Sciatic nerve (tissue), 2 donors: ENCODE data around the gene VWC2. TPM values are rescaled to one million over a fixed set of nuclear protein-coding genes. Genes with fewer than 3 reads are reported as not detected.
A peak's percentile ranks its signal among the peaks of the same experiment; 100 is the strongest.
"Not testable (repeated sequence)": the region's sequence is repeated elsewhere in the genome, so short reads cannot be mapped to it uniquely, and the experiment has no call there.

Experiments used
- ATAC-seq: fragments of 200-7000 bp; cut with Tn5 transposase; one replicate; pipeline ENCODE4 v1.9.1; 2020; ENCODE audit warnings: mild to moderate bottlenecking, moderate library complexity
- DNase-seq: peaks from one replicate; pipeline ENCODE4 v3.0.0-alpha.2; 2020; ENCODE audit warnings: low spot score
- intact Hi-C: fragments of 100-400 bp; cut with DNase I; formaldehyde crosslinking; loops from one replicate; pipeline ENCODE4 v1.14.2; 2022
- total RNA-seq: library from RNA; stranded (reverse); fragmentation: NEBNext Ultra II Directional; extraction: Animal tissue kit (Norgen Biotek cat#: 25700); gene quantifications from one replicate; pipeline ENCODE4 v1.2.1, GENCODE V29; 2021
- donor health status: DM: no; HTN: no; CAD: no.
- donor health status: DM: no; HTN: no; CAD: no.

Gene VWC2
- total RNA-seq, 1 donor from 2014 or later, result 0.09 TPM

DNA sequence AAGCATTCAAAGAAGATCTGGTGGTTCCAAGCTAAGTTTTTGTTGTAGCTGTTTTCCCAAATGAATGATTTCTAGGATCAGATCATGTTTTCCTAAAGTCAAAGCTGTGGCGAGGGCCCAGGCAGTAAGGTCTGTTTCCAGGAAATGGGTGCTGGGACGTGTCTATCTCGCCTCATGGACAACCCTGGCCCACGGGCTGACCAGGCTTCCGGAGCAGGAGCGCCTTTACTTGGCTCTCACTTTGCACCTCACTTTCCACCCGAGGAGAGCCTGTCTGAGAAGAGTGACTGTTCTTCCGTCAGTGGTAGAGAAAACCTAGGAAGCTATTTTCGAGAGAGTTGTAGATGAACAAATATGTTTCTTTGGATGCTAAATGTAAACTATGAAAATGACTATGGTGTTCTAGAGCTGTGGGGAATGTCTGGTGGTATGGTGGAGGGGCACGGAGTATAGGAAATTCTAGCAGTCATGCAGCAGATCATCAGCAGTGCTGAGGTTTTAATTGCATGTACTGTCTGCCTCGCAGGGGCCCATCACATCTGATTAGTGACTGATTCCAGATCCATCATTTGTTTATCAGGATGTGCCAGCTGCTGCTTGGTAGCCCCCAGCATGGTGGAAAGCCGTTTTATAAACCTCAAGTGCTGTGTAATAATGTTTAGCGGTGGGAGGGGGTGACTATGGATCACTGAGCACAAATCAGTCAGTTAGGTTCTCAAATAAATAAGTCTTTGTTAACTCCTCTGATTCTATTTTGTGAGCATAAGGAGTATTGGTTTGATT is 66.6 kb downstream of the VWC2 start:
- intact Hi-C loops, result no loop called here
- no peak for ATAC-seq
- DNase-seq, result no peak

DNA sequence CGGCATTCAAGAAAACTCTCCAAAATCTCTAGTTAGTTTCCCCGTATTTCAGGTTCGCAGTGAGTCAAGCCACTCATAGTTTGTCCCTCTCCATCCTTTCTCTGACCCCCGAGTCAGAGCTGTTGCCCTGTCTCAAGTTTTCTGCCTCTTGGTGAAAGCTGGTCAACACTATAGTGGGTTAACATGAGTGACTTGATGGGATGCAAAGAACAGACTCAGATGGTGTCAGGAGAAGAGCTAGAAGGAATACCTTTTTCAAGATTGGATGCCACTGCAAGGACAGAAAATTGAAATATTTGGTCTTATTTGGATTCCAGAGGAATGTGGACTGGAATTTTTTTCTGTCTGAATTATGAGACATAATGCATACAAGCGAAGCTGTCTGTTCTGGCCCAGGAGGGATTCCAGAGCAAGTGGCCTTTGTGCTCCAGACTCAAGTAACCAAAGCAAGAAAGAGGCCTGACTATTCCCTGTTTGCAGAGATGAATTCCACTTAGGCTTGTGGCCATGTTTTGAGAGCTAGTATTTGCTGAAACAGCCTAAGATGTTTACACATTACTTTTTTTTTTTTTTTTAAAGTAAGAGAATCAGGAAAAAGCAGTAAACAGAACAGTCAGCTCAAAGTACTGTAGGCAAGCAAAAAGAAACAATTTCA is 67.4 kb downstream of the VWC2 start:
- DNase-seq (no peak), ATAC-seq (no peak)
- intact Hi-C loops, result no loop called here

DNA sequence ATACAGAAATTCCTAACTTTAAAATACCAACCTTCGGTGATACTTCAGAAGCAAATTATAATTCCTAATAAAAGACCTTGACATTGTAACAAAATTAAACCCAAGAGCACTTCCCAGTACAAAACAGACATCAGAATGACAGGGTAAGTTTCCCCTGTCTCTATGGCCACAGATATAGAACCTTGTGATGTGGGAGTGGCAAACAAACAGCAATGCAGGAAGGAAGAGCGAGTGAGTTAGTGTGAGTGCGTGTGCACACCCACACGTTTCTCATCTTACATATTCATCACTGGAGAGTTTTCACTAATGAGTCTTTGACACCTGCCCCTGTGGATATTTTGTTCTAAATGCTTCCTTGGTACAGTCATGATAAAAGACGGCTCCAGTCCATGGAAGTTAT is 72.2 kb downstream of the VWC2 start:
- DNase-seq (no peak), ATAC-seq (no peak)
- intact Hi-C loops, result no loop called here

DNA sequence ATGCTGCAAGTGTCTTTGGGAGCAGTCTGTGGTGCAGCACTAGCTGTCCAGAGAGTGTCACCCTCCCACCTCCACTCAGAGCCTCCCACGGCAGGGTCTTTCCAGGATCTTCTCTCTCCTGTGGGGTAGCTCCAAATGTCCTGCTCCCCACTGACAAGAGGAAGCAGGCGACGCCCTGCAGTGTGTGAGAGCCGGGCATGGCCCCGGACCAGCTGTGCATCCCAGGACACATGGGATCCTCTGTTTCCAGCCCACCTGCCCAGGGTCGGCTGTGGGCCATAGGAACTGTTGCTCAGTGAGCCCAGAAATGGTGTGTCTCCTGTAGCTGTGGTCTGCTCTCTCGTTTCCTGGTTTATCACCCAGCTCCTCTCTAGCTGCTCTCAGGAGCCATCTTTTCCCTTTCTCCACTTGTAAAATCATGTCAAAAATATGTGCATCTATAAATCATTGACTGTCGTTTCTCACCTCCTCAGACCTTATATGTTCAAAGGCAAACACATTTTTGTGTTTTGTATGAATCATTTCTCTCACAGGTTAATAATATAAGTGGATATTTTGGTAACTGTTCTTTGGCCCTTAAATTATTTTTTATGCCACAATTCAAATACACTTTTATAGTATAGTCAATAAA is 74.9 kb downstream of the VWC2 start:
- DNase-seq, result no peak
- intact Hi-C loops, result no loop called here
- no peak for ATAC-seq

DNA sequence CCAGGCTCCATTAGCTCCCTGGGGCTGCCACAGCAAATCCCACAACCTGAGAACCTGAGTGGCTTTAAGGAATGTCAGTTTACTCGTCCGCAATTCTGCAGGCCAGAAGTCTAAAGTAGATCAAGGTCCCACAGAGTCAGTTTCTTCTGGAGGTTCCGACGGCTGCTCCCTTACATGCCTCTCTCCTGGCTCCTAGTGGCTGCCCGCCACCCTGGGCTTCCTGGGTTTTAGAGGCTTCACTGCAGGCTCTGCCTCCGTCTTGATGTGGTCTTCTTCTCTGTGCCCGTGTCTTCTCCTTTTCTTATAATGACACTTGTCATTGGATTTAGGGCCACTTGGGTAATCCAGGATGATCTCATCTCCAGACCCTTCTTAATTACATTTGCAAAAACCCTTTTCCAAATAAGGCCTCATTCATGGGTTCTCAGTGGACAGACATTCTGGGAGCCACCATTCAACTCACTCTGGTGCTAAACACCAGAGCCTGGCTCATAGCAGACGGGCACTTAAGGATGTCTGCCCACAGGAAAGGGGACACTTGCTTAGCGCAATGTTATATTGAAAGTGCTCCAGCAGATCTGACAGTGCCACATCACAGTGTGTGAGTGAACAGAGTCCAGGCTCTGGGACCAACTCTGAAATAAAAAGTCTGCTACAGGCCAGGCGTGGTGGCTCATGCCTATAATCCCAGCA is 77.6 kb downstream of the VWC2 start:
- intact Hi-C loops, result no loop called here
- DNase-seq, result no peak
- no peak for ATAC-seq

DNA sequence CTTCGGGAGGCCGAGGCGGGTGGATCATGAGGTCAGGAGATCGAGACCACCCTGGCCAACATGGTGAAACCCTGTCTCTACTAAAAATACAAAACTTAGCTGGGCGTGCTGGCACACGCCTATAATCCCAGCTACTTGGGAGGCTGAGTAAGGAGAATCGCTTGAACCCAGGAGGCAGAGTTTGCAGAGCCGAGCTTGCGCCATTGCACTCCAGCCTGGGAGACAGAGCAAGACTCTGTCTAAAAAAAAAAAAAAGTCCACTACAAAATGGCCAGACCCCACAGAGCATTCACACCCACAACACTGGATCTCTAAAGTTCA is 78.1 kb downstream of the VWC2 start:
- ATAC-seq, DNase-seq, intact Hi-C loops: not testable (repeated sequence)

DNA sequence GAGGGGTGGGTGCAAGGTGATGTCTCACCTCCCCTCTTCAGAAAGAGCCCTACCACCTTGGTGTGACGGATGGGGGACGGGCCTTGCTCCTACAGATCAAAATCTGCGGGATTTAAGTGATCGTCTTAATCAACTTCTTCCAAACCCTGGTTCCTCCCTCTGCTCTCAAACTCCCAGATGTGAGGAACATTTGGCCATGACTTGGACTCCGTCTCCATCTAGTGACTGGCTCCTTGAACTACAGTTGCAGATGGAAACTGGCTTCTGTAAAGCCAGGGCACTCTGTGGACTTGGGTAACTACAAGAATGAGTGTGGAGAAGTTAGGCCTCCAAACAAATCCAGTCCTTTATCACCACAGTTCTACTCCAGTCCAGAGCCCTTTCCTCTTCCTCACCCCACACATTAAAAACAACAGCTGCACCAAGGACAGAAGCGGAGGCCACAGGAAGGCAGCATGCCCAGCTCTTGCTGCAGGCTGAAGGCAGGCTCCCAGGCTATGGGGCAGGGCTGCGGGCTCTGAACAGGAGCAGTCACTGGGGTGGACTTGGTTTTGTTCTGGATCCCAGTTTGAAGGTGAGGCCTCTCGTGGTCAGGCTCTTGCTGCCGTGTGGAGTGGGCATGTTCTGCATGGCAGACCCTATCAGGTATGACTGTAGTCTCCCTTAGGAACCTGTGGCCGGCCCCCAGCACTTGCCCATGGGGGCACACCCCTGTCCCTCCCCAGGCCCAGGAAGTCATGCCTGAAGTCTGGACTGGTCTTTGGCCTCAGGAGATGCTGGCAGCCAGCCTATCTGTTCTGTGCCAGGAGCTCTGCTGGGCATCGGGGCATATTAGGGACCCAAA is 79.4 kb downstream of the VWC2 start:
- no peak for DNase-seq
- peak; percentile 73 for ATAC-seq
- intact Hi-C loops, result no loop called here

DNA sequence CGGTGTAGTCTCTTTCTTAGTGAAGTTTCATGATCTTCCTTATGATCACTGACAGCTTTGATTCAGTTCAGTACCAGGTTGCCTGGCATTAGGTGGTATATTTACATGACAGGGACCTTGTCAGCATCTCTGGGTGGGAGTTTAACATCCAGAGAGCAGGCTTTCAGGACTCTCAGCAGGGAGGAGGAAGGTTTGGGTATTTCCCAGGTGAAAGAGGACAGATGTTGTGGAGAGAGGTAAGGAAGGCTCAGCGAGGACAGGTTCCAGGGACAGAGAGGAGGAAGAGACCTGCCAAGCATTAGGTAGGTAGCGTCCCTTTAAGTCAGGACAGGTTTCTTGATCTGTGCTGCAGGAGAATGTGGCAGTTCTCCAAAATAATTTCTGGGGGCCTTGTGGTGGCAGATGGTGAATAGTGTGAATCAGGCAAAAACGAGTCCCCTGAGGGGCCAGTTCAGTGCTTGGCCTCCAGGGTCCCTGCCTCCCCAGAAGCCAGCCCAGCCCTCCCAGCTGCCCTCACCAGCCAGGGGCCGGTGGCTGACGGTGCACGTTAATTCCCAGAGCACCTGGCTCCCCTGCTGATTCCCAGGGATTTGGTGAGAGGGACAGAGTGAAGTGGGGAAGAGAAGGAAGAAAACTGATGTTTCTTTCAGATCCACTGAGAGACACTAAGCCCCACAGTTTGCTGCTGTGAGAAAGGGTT is 82.0 kb downstream of the VWC2 start:
- DNase-seq (no peak), ATAC-seq (no peak)
- intact Hi-C loops, result no loop called here

DNA sequence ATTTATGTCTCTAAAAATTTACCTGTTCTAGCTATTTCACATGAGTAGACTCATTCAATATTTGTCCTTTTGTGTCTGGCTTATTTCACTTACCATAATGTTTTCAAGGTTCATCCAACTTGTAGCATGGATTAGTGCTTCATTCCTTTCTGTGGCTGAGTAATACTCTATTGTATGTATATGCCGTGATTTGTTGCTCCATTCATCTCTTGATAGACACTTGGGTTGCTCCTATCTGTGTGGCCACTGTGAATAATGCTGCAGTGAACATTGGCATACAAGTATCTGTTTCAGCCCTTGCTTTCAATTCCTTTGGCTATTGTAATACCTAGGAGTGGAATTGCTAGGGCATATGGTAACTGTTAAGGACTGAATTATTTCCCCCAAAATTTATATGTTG is 86.9 kb downstream of the VWC2 start:
- intact Hi-C loops, result no loop called here
- ATAC-seq (no peak), DNase-seq (no peak)

DNA sequence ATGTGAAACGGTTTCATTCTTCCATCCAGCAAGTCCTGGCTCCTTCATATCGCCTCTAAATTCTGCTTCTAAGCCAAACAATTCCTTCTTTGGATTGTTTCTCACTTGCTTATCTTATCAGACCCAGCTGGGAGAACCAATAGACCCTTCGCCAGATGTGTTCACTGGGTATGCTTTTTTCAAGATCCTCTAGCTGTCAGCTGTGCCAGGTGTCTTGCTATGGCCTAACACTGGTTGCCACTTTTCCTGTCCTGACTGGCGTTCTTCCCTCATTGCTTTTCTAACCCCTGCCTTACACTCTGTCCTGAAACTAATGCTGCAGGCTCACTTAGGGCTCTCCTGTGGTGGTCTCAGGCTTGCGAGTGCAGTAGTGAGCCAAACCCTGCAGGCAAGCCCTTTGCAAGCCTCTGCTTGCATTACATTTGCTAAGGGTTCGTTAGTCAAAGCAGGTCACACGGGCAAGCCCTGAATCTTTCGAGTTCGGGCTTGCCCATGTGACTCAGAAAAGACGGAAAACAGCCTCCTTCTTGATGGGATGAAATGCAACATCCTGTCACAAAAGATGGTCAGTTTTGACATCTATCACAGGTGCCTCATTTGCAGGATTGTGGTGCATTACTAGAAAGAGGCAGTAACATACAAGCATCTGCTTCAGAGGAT is 92.8 kb downstream of the VWC2 start:
- DNase-seq (no peak), ATAC-seq (no peak)
- intact Hi-C loops, result no loop called here

DNA sequence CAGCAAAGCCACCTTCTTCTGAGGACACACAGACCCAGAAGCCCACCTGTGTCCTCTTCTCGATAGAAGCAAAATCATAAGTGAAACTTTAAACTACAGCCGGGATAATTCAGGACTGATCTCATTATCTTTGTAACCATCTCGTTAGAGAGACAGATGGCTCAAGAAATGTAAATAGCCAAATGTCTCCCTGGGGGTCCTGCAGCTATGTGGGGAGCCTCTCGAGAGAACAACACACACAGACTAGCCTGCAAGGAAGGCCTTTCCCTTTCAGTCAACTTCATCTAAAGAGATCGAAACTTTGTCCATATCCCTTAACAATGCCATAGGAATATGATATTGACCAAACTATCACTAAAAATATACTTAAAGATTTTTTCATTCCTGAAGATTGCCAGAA is 93.5 kb downstream of the VWC2 start:
- no peak for ATAC-seq
- intact Hi-C loops, result no loop called here
- DNase-seq, result no peak

DNA sequence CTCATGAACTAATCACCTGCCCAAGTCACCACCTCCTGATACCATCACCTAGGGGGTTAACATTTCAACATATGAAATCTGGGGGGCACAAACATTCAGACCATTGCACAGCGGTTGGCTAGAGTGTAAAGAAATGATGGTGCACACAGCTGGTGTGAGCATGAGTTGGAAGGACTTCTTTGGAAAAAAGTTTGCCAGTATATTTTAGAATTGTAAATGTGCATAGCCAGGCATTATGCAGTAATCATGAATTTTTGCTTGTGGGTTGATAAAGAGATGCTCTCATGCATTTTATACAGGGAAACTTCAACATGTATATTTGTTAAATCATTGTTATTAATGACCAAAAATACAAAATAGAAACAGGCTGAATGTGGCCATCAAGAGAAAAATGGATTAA is 100.0 kb downstream of the VWC2 start:
- no peak for ATAC-seq
- DNase-seq, result no peak
- intact Hi-C loops, result no loop called here

DNA sequence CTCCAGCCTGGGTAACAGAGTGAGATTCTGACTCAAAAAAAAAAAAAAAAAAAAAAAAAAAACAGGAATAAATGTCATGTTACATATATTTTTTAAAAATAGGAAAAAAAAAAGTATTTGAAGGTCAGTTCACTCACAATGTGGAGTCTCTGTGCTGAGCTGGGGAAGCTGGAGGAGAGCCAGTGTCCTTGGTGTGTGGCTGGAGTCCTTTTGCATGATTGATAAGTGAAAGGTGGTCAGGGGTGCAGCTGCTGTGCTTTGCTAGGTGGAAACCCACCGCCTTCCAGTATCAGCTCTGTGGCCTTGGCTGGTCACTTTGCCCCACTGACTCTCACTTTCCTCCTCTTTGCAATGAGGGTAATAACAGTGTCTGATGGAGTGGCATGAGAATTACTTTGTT is 101.9 kb downstream of the VWC2 start:
- no peak for DNase-seq
- no peak for ATAC-seq
- intact Hi-C loops, result no loop called here

DNA sequence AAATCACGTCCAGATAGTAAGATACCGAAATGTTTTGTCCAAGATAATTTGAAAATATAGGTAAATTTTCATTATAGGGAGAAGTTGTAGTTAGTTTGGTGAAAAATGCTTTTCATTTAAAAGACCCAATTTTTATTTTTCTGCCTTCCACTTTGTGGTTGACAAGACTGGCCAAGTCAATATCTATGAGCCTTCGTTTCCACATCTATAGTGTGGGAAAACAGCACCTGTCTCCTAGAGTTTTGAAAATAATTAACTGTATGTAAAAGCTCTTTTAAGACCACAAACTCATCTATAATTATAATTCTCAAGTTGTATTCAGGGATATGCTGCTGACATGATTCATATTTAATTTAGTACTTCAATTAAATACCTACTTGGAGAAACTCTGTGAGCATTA is 102.8 kb downstream of the VWC2 start:
- no peak for ATAC-seq
- intact Hi-C loops, result no loop called here
- no peak for DNase-seq

DNA sequence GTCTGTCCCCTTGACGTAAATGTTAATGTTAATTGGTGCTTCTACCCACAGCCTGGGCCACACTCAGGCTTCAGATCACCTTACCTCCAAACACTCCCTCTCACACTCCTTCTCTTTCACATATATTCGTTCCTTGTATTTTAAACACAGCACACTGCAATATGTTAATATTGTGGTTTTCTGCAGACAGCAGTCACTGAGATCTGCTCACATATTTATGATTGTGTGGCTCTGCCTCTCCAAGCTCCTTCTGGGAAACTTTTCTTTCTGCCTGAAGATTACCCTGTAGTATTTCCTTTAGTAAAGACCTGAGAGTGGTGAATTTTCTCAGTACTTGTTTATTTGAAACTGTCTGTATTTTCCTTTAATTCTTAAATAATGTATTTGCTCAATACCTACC is 104.7 kb downstream of the VWC2 start:
- ATAC-seq (no peak), DNase-seq (no peak)
- intact Hi-C loops, result no loop called here

DNA sequence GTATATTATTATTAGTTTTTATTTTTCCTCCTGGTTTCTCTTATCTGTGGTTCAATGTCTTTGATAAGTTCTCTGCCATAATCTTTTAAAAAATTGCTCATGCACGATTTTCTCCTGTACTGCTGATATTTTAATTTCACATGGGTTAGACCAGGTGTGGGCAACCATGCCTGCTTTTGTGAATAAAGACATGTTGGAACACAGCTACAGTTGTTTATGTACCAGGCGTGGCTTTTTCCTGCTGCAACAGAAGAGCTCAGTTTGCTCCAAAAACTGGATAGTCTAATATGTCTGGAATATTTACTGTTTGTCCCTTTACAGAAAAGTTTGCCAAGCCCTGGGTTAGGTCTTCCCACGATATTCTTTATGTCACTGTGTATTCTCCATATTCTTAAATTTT is 105.2 kb downstream of the VWC2 start:
- DNase-seq (no peak), ATAC-seq (no peak)
- intact Hi-C loops, result no loop called here

DNA sequence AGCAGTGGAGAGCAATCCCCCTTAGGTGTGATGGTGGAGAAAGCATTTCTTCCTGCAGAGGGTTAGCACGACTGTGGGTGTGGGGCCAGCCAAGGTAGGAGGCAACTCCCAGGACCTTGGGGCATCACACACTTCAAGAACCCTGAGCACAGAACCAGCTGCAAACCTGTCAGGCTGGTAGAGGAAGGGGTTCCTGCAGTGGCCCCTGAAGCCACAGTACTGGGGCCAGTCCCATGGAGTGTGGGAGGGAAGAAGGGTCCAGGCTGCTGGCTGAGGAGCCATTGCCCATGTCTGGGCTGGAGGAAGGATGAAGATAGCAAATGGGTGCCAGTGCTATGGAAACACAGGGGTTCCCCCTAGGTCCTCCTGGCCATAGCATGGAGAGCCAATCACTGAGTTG is 110.5 kb downstream of the VWC2 start:
- intact Hi-C loops, result no loop called here
- no peak for ATAC-seq
- DNase-seq, result no peak

DNA sequence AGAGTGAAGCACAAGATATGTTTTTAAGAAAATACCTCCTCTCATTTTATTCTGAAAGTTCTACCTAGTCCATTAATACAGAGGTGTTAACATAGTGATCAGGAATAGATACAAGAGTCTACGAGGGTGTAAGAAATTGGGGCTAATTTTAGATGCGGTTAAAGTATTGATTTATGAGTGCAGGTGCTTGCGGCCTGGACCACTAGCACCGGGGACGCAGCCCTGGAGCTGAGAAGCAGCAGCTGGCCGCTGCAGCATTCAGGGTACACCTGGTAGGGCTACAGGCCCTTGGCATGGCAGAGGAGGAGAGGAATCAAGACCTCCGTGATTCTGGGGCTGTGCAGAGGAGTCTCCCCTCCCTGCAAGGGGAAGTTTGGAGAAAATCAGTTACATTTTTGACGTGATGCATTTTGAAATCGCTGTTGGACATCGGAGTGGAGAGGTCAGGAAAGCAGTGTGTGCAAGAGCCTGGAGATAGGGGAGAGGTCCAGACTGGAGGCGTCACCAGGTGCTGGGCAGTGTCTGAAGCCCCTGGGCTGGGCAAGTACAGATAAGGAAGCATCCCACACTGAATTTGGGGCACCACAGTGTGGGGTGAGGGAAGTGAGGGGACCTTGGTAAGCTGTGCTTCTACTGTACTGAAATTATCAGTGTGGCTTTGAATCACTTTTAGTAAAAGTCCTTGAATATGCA is 112.3 kb downstream of the VWC2 start:
- intact Hi-C loops, result no loop called here
- ATAC-seq (no peak), DNase-seq (no peak)
